ENCODE data around the gene BANF1.

GRCh38 chr11:65953471-65953870 is 48.8 kb upstream of the BANF1 start:
- TF ChIP-seq POLR2A (IDR thresholded peaks at IDR 0.05) (no peak), CTCF (IDR thresholded peaks at IDR 0.05) (no peak)

Measured in uterus (tissue), 2 donors.